H1 (cell line): ENCODE results near the gene ICAM3. TPM values are rescaled to one million over a fixed set of nuclear protein-coding genes. Genes with fewer than 3 reads are reported as not detected.

ENCODE experiments used
- CTCF ChIP-seq, 3 experiments: IDR thresholded peaks; 1 replicate in 2 of 3; 2 replicates in 1 of 3; pipeline versions ENCODE4 v1.5.1 to v1.6.1; 2011; ENCODE audit warnings: low read length in 3 of 3, mild to moderate bottlenecking in 3 of 3, inconsistent platforms in 2 of 3, low read depth in 1 of 3, moderate library complexity in 1 of 3; ENCODE audit not compliant: insufficient read depth in 1 of 3; ENCODE audit errors: control extremely low read depth in 1 of 3
- SAP30 ChIP-seq: fragments of 300-600 bp; sonication (generic); IDR thresholded peaks from 2 replicates; pipeline ENCODE4 v1.7.1; 2012; ENCODE audit warnings: low read length, moderate library complexity, mild to moderate bottlenecking, inconsistent platforms; ENCODE audit not compliant: insufficient read depth, insufficient replicate concordance
- SP2 ChIP-seq: IDR thresholded peaks from 2 replicates; pipeline ENCODE4 v1.6.1; 2012; ENCODE audit warnings: mild to moderate bottlenecking, low read length, inconsistent platforms
- USF2 ChIP-seq: IDR thresholded peaks from 2 replicates; pipeline ENCODE4 v1.6.1; 2011; ENCODE audit warnings: low read length, improper control_type of control experiment
- polyA plus RNA-seq, 7 experiments: library from polyadenylated mRNA; depleted of rRNA in 3 of 7; stranded (reverse) in 5 of 7; unstranded in 2 of 7; fragments of >200 nt in 5 of 7; fragments of 200-250 nt in 2 of 7; gene quantifications; 1 replicate in 5 of 7; 2 replicates in 1 of 7; 4 replicates in 1 of 7; pipeline versions ENCODE4 v1.2.1 to v1.2.3, GENCODE V29; 2011 to 2013; ENCODE audit warnings: missing spikeins in 2 of 7, mixed read lengths in 2 of 7
- total RNA-seq: library from RNA; stranded (reverse); fragmentation: NEBNext Ultra II Directional; extraction: Animal tissue kit (Norgen Biotek cat#: 25700); gene quantifications from 2 replicates; pipeline ENCODE4 v1.2.1, GENCODE V29; 2021

Gene ICAM3
- total and polyA plus RNA-seq, 2 of the 8 experiments (the other 6 are each of a cell fraction or from before 2014, with no cell fraction given), result 15.4 to 16.5 TPM

DNA sequence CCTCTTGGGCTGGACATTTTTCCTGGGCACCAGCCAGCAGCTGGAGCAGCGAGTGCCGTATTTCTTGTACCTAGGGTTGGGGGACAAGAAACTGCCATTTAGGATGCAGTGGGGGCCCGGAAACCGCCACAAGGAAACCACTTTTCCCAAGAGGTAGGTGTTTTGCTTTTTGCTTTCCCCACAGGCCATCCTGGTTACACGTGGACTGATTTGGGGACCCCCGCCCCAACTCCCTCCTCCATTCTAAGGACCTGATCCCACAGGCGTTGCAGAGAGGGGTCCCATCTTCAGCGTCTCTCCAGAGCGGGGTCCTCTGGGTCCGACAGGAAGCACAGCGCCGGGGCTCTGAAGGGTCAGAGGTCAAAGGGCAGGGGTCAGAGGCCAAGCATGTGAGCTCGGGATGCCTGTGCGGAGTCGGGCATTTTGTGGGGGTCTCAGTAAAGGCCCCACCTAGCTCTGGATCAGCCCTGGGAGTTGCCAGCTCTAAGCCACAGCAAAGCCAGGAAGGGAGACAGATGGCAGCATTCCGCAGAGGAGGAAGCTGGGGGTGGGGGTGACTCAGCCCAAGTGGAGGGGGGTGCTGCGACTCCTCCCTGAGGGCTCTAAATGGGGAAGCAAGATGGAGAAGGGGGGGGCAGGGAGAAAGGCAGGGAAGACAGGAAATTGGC lies 34.2 kb downstream of the ICAM3 start (continued):
- TF ChIP-seq SP2 (no peak), USF2 (no peak), SAP30 (no peak), CTCF (IDR thresholded peaks at IDR 0.05; ENCODE audit: control extremely low read depth in 1 of 3, insufficient read depth in 1 of 3, low read depth in 1 of 3, low read length in 3 of 3) (no peak)
